OCI-LY7 (cell line): ENCODE results near the gene TPSG1.

Experiments
- EZH2phosphoT487 ChIP-seq: fragments of 200-600 bp; sonication (generic); IDR thresholded peaks from 2 replicates; pipeline ENCODE4 v1.6.1; 2018; ENCODE audit warnings: low read depth, borderline replicate concordance, mild to moderate bottlenecking, mixed run types, antibody characterized with exemption, low read length, moderate library complexity, mixed read lengths
- TF ChIP-seq, protein P1 (sequence below): fragments of 200-600 bp; sonication (generic); conservative IDR thresholded peaks from 2 replicates; pipeline ENCODE4 v1.5.1; 2014; ENCODE audit warnings: mild to moderate bottlenecking, antibody characterized with exemption, low read length, moderate library complexity, mixed read lengths

- TF ChIP-seq, protein P1, sequence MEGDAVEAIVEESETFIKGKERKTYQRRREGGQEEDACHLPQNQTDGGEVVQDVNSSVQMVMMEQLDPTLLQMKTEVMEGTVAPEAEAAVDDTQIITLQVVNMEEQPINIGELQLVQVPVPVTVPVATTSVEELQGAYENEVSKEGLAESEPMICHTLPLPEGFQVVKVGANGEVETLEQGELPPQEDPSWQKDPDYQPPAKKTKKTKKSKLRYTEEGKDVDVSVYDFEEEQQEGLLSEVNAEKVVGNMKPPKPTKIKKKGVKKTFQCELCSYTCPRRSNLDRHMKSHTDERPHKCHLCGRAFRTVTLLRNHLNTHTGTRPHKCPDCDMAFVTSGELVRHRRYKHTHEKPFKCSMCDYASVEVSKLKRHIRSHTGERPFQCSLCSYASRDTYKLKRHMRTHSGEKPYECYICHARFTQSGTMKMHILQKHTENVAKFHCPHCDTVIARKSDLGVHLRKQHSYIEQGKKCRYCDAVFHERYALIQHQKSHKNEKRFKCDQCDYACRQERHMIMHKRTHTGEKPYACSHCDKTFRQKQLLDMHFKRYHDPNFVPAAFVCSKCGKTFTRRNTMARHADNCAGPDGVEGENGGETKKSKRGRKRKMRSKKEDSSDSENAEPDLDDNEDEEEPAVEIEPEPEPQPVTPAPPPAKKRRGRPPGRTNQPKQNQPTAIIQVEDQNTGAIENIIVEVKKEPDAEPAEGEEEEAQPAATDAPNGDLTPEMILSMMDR = no peak
- TF ChIP-seq EZH2phosphoT487 = no peak
Observed at GRCh38 chr16:1221628-1222552, 3.2 kb downstream of the TPSG1 start.
